GM04504 (cell line): ENCODE results near the gene HTR6.
"Not testable (repeated sequence)": the region's sequence is repeated elsewhere in the genome, so short reads cannot be mapped to it uniquely, and the experiment has no call there.

ENCODE experiments used
- DNase-seq: peaks from one replicate; pipeline ENCODE4 v3.0.0-alpha.2; 2012; ENCODE audit warnings: low read depth

Gene HTR6

GRCh38 chr1:19639228-19639627 lies 25.4 kb upstream of the HTR6 start:
- DNase-seq: not testable (repeated sequence)

- no peak for DNase-seq
Measured at GRCh38 chr1:19639999-19640362, 24.7 kb upstream of the HTR6 start.

GRCh38 chr1:19640363-19641316 lies 24.0 kb upstream of the HTR6 start:
- no peak for DNase-seq

GRCh38 chr1:19643121-19643520 lies 21.6 kb upstream of the HTR6 start:
- no peak for DNase-seq

- no peak for DNase-seq
Measured at GRCh38 chr1:19643602-19644394, 20.9 kb upstream of the HTR6 start, which contains the start of gene NBL1. Gene NBL1 (plus strand): TSS chr1:19644311. CDS start chr1:19655031, 10,720 bp downstream.

GRCh38 chr1:19644395-19644680 lies 20.3 kb upstream of the HTR6 start:
- DNase-seq: no peak

GRCh38 chr1:19644681-19645410 lies 19.8 kb upstream of the HTR6 start:
- DNase-seq: no peak

GRCh38 chr1:19645411-19646251 lies 19.0 kb upstream of the HTR6 start:
- DNase-seq: no peak

GRCh38 chr1:19646377-19647319 lies 18.0 kb upstream of the HTR6 start:
- no peak for DNase-seq

- no peak for DNase-seq
Measured at GRCh38 chr1:19647643-19648042, 17.0 kb upstream of the HTR6 start.

GRCh38 chr1:19648239-19648638 lies 16.4 kb upstream of the HTR6 start:
- DNase-seq: no peak

GRCh38 chr1:19648689-19649088 lies 16.0 kb upstream of the HTR6 start:
- DNase-seq: no peak

- no peak for DNase-seq
Measured at GRCh38 chr1:19650416-19651140, 14.1 kb upstream of the HTR6 start.

- DNase-seq: no peak
Measured at GRCh38 chr1:19651141-19651737, 13.4 kb upstream of the HTR6 start.

- no peak for DNase-seq
Measured at GRCh38 chr1:19654386-19654785, 10.3 kb upstream of the HTR6 start.

GRCh38 chr1:19654886-19655717 lies 9.6 kb upstream of the HTR6 start:
- DNase-seq: no peak

GRCh38 chr1:19655718-19656080 lies 9.0 kb upstream of the HTR6 start:
- no peak for DNase-seq

GRCh38 chr1:19656134-19656779 lies 8.4 kb upstream of the HTR6 start:
- no peak for DNase-seq
